ENCODE data around the gene UBN2.
A peak's percentile ranks its signal among the peaks of the same experiment; 100 is the strongest.

Gene UBN2

GRCh38 chr7:139340808-139341057, 109.7 kb downstream of the UBN2 start:
- peaks cover 12% of the 10 kb centered on the region; the same call in 1 of the 2 replicates for H3K4me1 ChIP-seq (ENCODE audit: low read length)

GRCh38 chr7:139341058-139341775, 110.2 kb downstream of the UBN2 start, which contains the start of gene FMC1:
Gene FMC1 (plus strand): TSS chr7:139341337. CDS start chr7:139341385, 48 bp downstream.
- H2AFZ ChIP-seq (ENCODE audit: low read depth, low read length) = peak within 1 kb of the TSS; percentile 72

More at GRCh38 chr7:139340808-139341057, 109.7 kb downstream of the UBN2 start:
- no peaks in the 10 kb centered on the region for H3K27me3 ChIP-seq (ENCODE audit: low read depth, low read length)
- H3K4me3 ChIP-seq (ENCODE audit: low read length) = peak overlapping the region; percentile 96
- H3K9ac ChIP-seq (ENCODE audit: low read length) = peak overlapping the region; percentile 100
- H2AFZ ChIP-seq (ENCODE audit: low read depth, low read length) = peak overlapping the region; percentile 72
- peak overlapping the region; percentile 99 for H3K4me2 ChIP-seq (ENCODE audit: low read length)
- peaks cover 6% of the 10 kb centered on the region for H3K36me3 ChIP-seq (replicated peaks; ENCODE audit: low read depth, low read length)
- H3K27ac ChIP-seq (ENCODE audit: low read length) = peak overlapping the region; percentile 97
- TF ChIP-seq CTCF (IDR thresholded peaks at IDR 0.05; ENCODE audit: low read depth, low read length) (no peak), EZH2phosphoT487 (IDR thresholded peaks at IDR 0.05; ENCODE audit: low read depth) (no peak)
- H4K20me1 ChIP-seq (ENCODE audit: insufficient read depth, low read length) = no peaks in the 10 kb centered on the region
- peaks cover 29% of the 10 kb centered on the region for H3K79me2 ChIP-seq (ENCODE audit: low read length)
- H3K9me3 ChIP-seq (ENCODE audit: insufficient read depth, low read length) = no peaks in the 10 kb centered on the region; the same call in 1 of the 2 replicates

GRCh38 chr7:139341776-139342226, 110.8 kb downstream of the UBN2 start:
- Histone ChIP-seq H3K79me2 (ENCODE audit: low read length) (peaks cover 29% of the 10 kb centered on the region), H3K4me3 (ENCODE audit: low read length) (peak overlapping the region; percentile 96), H4K20me1 (ENCODE audit: insufficient read depth, low read length) (no peaks in the 10 kb centered on the region), H3K4me1 (ENCODE audit: low read length) (peaks cover 12% of the 10 kb centered on the region; the same call in 1 of the 2 replicates), H3K27ac (ENCODE audit: low read length) (peak overlapping the region; percentile 97), H3K27me3 (ENCODE audit: low read depth, low read length) (no peaks in the 10 kb centered on the region), H2AFZ (ENCODE audit: low read depth, low read length) (peak overlapping the region; percentile 43; the same call in 1 of the 2 replicates), H3K36me3 (replicated peaks; ENCODE audit: low read depth, low read length) (peaks cover 10% of the 10 kb centered on the region), H3K9me3 (ENCODE audit: insufficient read depth, low read length) (no peaks in the 10 kb centered on the region; the same call in 1 of the 2 replicates), H3K9ac (ENCODE audit: low read length) (peak overlapping the region; percentile 100), H3K4me2 (ENCODE audit: low read length) (peak overlapping the region; percentile 99)
- no peak for TF ChIP-seq CTCF (IDR thresholded peaks at IDR 0.05; ENCODE audit: low read depth, low read length)
- no peak for TF ChIP-seq EZH2phosphoT487 (IDR thresholded peaks at IDR 0.05; ENCODE audit: low read depth)

More at GRCh38 chr7:139341058-139341775, 110.2 kb downstream of the UBN2 start, which contains the start of gene FMC1:
- peak within 1 kb of the TSS; percentile 96 for H3K4me3 ChIP-seq (ENCODE audit: low read length)
- TF ChIP-seq CTCF (IDR thresholded peaks at IDR 0.05; ENCODE audit: low read depth, low read length) (peak; percentile 42), EZH2phosphoT487 (IDR thresholded peaks at IDR 0.05; ENCODE audit: low read depth) (no peak)
- peaks cover 6% of the 10 kb centered on the region for H3K36me3 ChIP-seq (replicated peaks; ENCODE audit: low read depth, low read length)
- no peaks in the 10 kb centered on the region for H3K27me3 ChIP-seq (ENCODE audit: low read depth, low read length)
- H3K9me3 ChIP-seq (ENCODE audit: insufficient read depth, low read length) = no peaks in the 10 kb centered on the region; the same call in 1 of the 2 replicates
- peaks cover 12% of the 10 kb centered on the region; the same call in 1 of the 2 replicates for H3K4me1 ChIP-seq (ENCODE audit: low read length)
- peak within 1 kb of the TSS; percentile 100 for H3K9ac ChIP-seq (ENCODE audit: low read length)
- peak within 1 kb of the TSS; percentile 97 for H3K27ac ChIP-seq (ENCODE audit: low read length)
- peak within 1 kb of the TSS; percentile 99 for H3K4me2 ChIP-seq (ENCODE audit: low read length)
- peaks cover 29% of the 10 kb centered on the region for H3K79me2 ChIP-seq (ENCODE audit: low read length)
- no peaks in the 10 kb centered on the region for H4K20me1 ChIP-seq (ENCODE audit: insufficient read depth, low read length)

- Histone ChIP-seq H4K20me1 (ENCODE audit: insufficient read depth, low read length) (no peaks in the 10 kb centered on the region), H3K27me3 (ENCODE audit: low read depth, low read length) (no peaks in the 10 kb centered on the region), H3K4me1 (ENCODE audit: low read length) (peaks cover 12% of the 10 kb centered on the region; the same call in 1 of the 2 replicates), H3K79me2 (ENCODE audit: low read length) (peaks cover 29% of the 10 kb centered on the region), H2AFZ (ENCODE audit: low read depth, low read length) (no peak overlapping the region), H3K4me3 (ENCODE audit: low read length) (no peak overlapping the region), H3K4me2 (ENCODE audit: low read length) (no peak overlapping the region), H3K9ac (ENCODE audit: low read length) (no peak overlapping the region), H3K27ac (ENCODE audit: low read length) (no peak overlapping the region), H3K36me3 (replicated peaks; ENCODE audit: low read depth, low read length) (peaks cover 13% of the 10 kb centered on the region), H3K9me3 (ENCODE audit: insufficient read depth, low read length) (no peaks in the 10 kb centered on the region)
- TF ChIP-seq CTCF (IDR thresholded peaks at IDR 0.05; ENCODE audit: low read depth, low read length) = no peak
- no peak for TF ChIP-seq EZH2phosphoT487 (IDR thresholded peaks at IDR 0.05; ENCODE audit: low read depth)
These were observed 114.0 kb downstream of the UBN2 start for GRCh38 chr7:139345042-139345441.

Data from OCI-LY3 (cell line).